B cell (primary cell): ENCODE results near the gene MALRD1. TPM values are rescaled to one million over a fixed set of nuclear protein-coding genes. Genes with fewer than 3 reads are reported as not detected.

Experiments used
- ATAC-seq: fragments of 200-7000 bp; cut with Tn5 transposase; one replicate; pipeline ENCODE4 v1.10.0; 2021; ENCODE audit warnings: low read depth, mild to moderate bottlenecking, moderate number of reproducible peaks, moderate library complexity
- CTCF ChIA-PET: fragments of 350-600 bp; sonication (Branson Sonifier 250); formaldehyde crosslinking; loops from one replicate; lab custom pipeline; 2021; ENCODE audit warnings: antibody characterized with exemption, inconsistent platforms; lab: Charles Lee
- POLR2A ChIA-PET: fragments of 350-600 bp; sonication (Branson Sonifier 250); formaldehyde crosslinking; loops from one replicate; lab custom pipeline; 2021; ENCODE audit warnings: antibody characterized with exemption; lab: Charles Lee
- DNase-seq: peaks from one replicate; pipeline ENCODE4 v3.0.0; 2013
- H2AFZ ChIP-seq: 2 replicates; pipeline ENCODE4 v1.6.1; 2012; ENCODE audit warnings: mild to moderate bottlenecking, low read depth, low read length; ENCODE audit not compliant: insufficient read depth, poor library complexity, severe bottlenecking
- H3K27ac ChIP-seq, 2 donors: 1 replicate in 1 of 2; 2 replicates in 1 of 2; pipeline ENCODE4 v1.5.1; 2012 to 2013; ENCODE audit warnings: low read length in 2 of 2, mild to moderate bottlenecking in 2 of 2, moderate library complexity in 1 of 2
- H3K27me3 ChIP-seq, 4 experiments: fragments of 200-600 bp in 1 of 4; sonication (generic) in 1 of 4; replicated peaks in 1 of 4; 1 replicate in 2 of 4; 2 replicates in 2 of 4; pipeline versions ENCODE4 v1.6.1 to v1.7.0; 2013 to 2016; ENCODE audit warnings: low read length in 3 of 4, mild to moderate bottlenecking in 2 of 4, mixed read lengths in 1 of 4, moderate library complexity in 1 of 4; ENCODE audit not compliant: insufficient read depth in 4 of 4, control insufficient read depth in 3 of 4; ENCODE audit errors: control extremely low read depth in 1 of 4
- H3K36me3 ChIP-seq, 2 experiments: replicated peaks in 1 of 2; 1 replicate in 1 of 2; 2 replicates in 1 of 2; pipeline versions ENCODE4 v1.6.1 to v1.7.1; 2013; ENCODE audit warnings: low read length in 1 of 2; ENCODE audit not compliant: insufficient read depth in 2 of 2, control insufficient read depth in 1 of 2; ENCODE audit errors: control extremely low read depth in 1 of 2, extremely low read depth in 1 of 2
- H3K4me1 ChIP-seq, 2 donors: fragments of 200-600 bp in 1 of 2; sonication (generic) in 1 of 2; 1 replicate in 1 of 2; 2 replicates in 1 of 2; pipeline versions ENCODE4 v1.5.1 to v1.6.1; 2013 to 2017; ENCODE audit warnings: low read length in 2 of 2; ENCODE audit not compliant: control insufficient read depth in 2 of 2, insufficient read depth in 2 of 2
- H3K4me2 ChIP-seq: replicated peaks from 2 replicates; pipeline ENCODE3; 2012; ENCODE audit warnings: mild to moderate bottlenecking, low read depth, low read length; ENCODE audit not compliant: poor library complexity, severe bottlenecking
- H3K4me3 ChIP-seq, 5 experiments: fragments of 200-600 bp in 1 of 5; sonication (generic) in 1 of 5; 1 replicate in 3 of 5; 2 replicates in 2 of 5; pipeline versions ENCODE4 v1.5.1 to v1.7.0; 2011 to 2016; ENCODE audit warnings: low read length in 4 of 5, mild to moderate bottlenecking in 4 of 5, low read depth in 2 of 5, control low read depth in 1 of 5, moderate library complexity in 1 of 5; ENCODE audit not compliant: insufficient read depth in 1 of 5; ENCODE audit errors: control extremely low read depth in 1 of 5, extremely low read depth in 1 of 5
- H3K79me2 ChIP-seq: fragments of 200-600 bp; sonication (generic); one replicate; pipeline ENCODE4 v1.6.0; 2016; ENCODE audit warnings: low read length; ENCODE audit not compliant: control insufficient read depth, insufficient read depth
- H3K9ac ChIP-seq: fragments of 200-600 bp; sonication (generic); 2 replicates; pipeline ENCODE4 v1.6.1; 2017; ENCODE audit warnings: mild to moderate bottlenecking, low read length, moderate library complexity
- H3K9me3 ChIP-seq, 3 donors: one replicate each; pipeline versions ENCODE4 v1.6.1 to v1.7.1; 2013; ENCODE audit warnings: low read length in 2 of 3; ENCODE audit not compliant: control insufficient read depth in 2 of 3, insufficient read depth in 1 of 3; ENCODE audit errors: control extremely low read depth in 1 of 3
- H4K20me1 ChIP-seq: 2 replicates; pipeline ENCODE4 v1.6.0; 2012; ENCODE audit warnings: mild to moderate bottlenecking, low read length; ENCODE audit not compliant: insufficient read depth, control insufficient read depth, poor library complexity, severe bottlenecking
- H3K27ac Mint-ChIP-seq: one replicate; pipeline ENCODE4 v1.8.0; 2021; ENCODE audit warnings: mixed read lengths
- H3K27me3 Mint-ChIP-seq: one replicate; pipeline ENCODE4 v1.8.0; 2021; ENCODE audit warnings: mixed read lengths
- H3K4me1 Mint-ChIP-seq: one replicate; pipeline ENCODE4 v1.8.0; 2021; ENCODE audit warnings: mixed read lengths
- H3K4me3 Mint-ChIP-seq: one replicate; pipeline ENCODE4 v1.8.0; 2021; ENCODE audit warnings: mixed read lengths
- H3K9me3 Mint-ChIP-seq: one replicate; pipeline ENCODE4 v1.8.0; 2022; ENCODE audit warnings: mixed read lengths; ENCODE audit not compliant: insufficient read depth
- CTCF ChIP-seq: fragments of 200-600 bp; IDR thresholded peaks from one replicate; pipeline ENCODE4 v1.8.0; 2022; ENCODE audit warnings: antibody characterized with exemption, mild to moderate bottlenecking
- EZH2 ChIP-seq: IDR thresholded peaks from 2 replicates; pipeline ENCODE4 v1.6.1; 2012; ENCODE audit warnings: borderline replicate concordance, low read depth, mild to moderate bottlenecking, moderate library complexity, low read length; ENCODE audit not compliant: insufficient read depth, poor library complexity, severe bottlenecking
- WGBS: methylation state at CpG from one replicate; pipeline ENCODE4 v1.1.5; 2013; ENCODE audit warnings: missing lambda C conversion rate; ENCODE audit not compliant: insufficient coverage; 5-methylcytosine and 5-hydroxymethylcytosine counted together
- intact Hi-C: fragments of 100-400 bp; cut with micrococcal nuclease; formaldehyde crosslinking; loops from one replicate; pipeline ENCODE4 v1.10.0; 2022
- polyA plus RNA-seq: library from polyadenylated mRNA; depleted of rRNA; stranded (reverse); fragments of >200 nt; gene quantifications from 2 replicates; pipeline ENCODE4 v1.2.3, GENCODE V29; 2012
- total RNA-seq, 2 donors: library from RNA; stranded (reverse); fragments of 120-200 nt in 1 of 2; gene quantifications; 1 replicate in 1 of 2; 2 replicates in 1 of 2; pipeline versions ENCODE4 v1.2.3 to v1.2.4, GENCODE V29; 2013 to 2022

Gene MALRD1
- total and polyA plus RNA-seq, 2 donors (not counting 1 experiment from before 2014, with no cell fraction given) = not detected

- ATAC-seq = no peak
Observed at GRCh38 chr10:19302117-19302516, 253.5 kb downstream of the MALRD1 start.

DNA sequence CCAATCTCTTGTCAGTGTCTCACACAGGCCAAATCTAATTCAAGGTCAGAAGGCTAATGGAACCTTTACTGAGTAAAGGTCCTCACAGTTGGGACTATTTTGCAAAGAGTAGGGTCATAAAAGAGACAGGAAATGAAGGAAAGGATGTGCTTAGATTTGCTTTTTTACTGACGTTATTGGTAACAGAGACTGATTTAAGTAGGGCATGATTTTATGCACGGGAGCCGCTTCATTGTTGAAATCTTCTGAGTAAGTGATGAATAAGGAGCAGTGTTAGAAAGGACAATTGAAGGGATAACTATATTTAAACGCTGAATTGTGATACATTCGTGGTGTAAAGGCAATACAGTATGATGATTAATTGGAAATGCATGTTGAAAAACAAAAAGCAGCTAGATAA lies 261.5 kb downstream of the MALRD1 start:
- H3K4me3 Mint-ChIP-seq = no peak overlapping the region
- H3K27me3 Mint-ChIP-seq = no peaks in the 10 kb centered on the region
- no peak overlapping the region for H3K4me2 ChIP-seq
- no peaks in the 10 kb centered on the region for H4K20me1 ChIP-seq
- TF ChIP-seq EZH2 = no peak
- TF ChIP-seq CTCF = no peak
- POLR2A ChIA-PET = no interaction called here
- H3K27ac Mint-ChIP-seq = no peak overlapping the region
- no peak overlapping the region for H2AFZ ChIP-seq
- CTCF ChIA-PET = no interaction called here
- no peak overlapping the region for H3K27ac ChIP-seq
- 70% methylated on average over 5 of the region's 5 CpGs for WGBS
- no peaks in the 10 kb centered on the region for H3K9me3 Mint-ChIP-seq
- no peaks in the 10 kb centered on the region for H3K27me3 ChIP-seq
- no peak overlapping the region for H3K9ac ChIP-seq
- H3K9me3 ChIP-seq = no peaks in the 10 kb centered on the region
- H3K79me2 ChIP-seq = no peaks in the 10 kb centered on the region
- H3K36me3 ChIP-seq = no peaks in the 10 kb centered on the region
- no peak for DNase-seq
- H3K4me3 ChIP-seq = no peak overlapping the region
- H3K4me1 ChIP-seq = no peaks in the 10 kb centered on the region
- no peaks in the 10 kb centered on the region for H3K4me1 Mint-ChIP-seq
- ATAC-seq = no peak
- intact Hi-C loops = no loop called here

More at GRCh38 chr10:19302117-19302516, 253.5 kb downstream of the MALRD1 start:
- Mint-ChIP-seq H3K4me3 (no peak overlapping the region), H3K9me3 (no peaks in the 10 kb centered on the region), H3K27ac (no peak overlapping the region), H3K27me3 (no peaks in the 10 kb centered on the region), H3K4me1 (no peaks in the 10 kb centered on the region)
- H3K36me3 ChIP-seq = no peaks in the 10 kb centered on the region
- 98% methylated on average over 4 of the region's 4 CpGs for WGBS
- no peak for DNase-seq
- H3K4me1 ChIP-seq = no peaks in the 10 kb centered on the region
- POLR2A ChIA-PET = no interaction called here
- intact Hi-C loops = no loop called here
- TF ChIP-seq EZH2 (no peak), CTCF (no peak)
- no peaks in the 10 kb centered on the region for H3K9me3 ChIP-seq
- no peak overlapping the region for H2AFZ ChIP-seq
- H4K20me1 ChIP-seq = no peaks in the 10 kb centered on the region
- H3K27me3 ChIP-seq = no peaks in the 10 kb centered on the region
- no peak overlapping the region for H3K27ac ChIP-seq
- H3K4me3 ChIP-seq = no peak overlapping the region
- H3K79me2 ChIP-seq = no peaks in the 10 kb centered on the region
- CTCF ChIA-PET = no interaction called here
- no peak overlapping the region for H3K4me2 ChIP-seq
- H3K9ac ChIP-seq = no peak overlapping the region
